Type B pancreatic cell (in vitro differentiated cells): ENCODE results near the gene FBXW5. TPM values are rescaled to one million over a fixed set of nuclear protein-coding genes. Genes with fewer than 3 reads are reported as not detected.

Experiments
- DNase-seq: peaks from one replicate; pipeline ENCODE4 v3.0.0; 2021; ENCODE audit warnings: mixed read lengths; ENCODE audit not compliant: unreplicated experiment; ENCODE audit errors: extremely low spot score
- H3K27ac Mint-ChIP-seq: 2 replicates; pipeline ENCODE4 v1.8.0; 2021; ENCODE audit warnings: mild to moderate bottlenecking, mixed read lengths
- H3K27me3 Mint-ChIP-seq: 2 replicates; pipeline ENCODE4 v1.8.0; 2021; ENCODE audit warnings: mixed read lengths
- H3K36me3 Mint-ChIP-seq: 2 replicates; pipeline ENCODE4 v1.8.0; 2021; ENCODE audit warnings: mixed read lengths
- H3K4me1 Mint-ChIP-seq: one replicate; pipeline ENCODE4 v1.8.0; 2021; ENCODE audit warnings: mixed read lengths; ENCODE audit not compliant: unreplicated experiment
- H3K4me3 Mint-ChIP-seq: 2 replicates; pipeline ENCODE4 v1.8.0; 2021; ENCODE audit warnings: mild to moderate bottlenecking, mixed read lengths
- H3K9me3 Mint-ChIP-seq: 2 replicates; pipeline ENCODE4 v1.8.0; 2021; ENCODE audit warnings: mixed read lengths
- total RNA-seq: library from RNA; stranded (reverse); gene quantifications from 2 replicates; pipeline ENCODE4 v1.2.1, GENCODE V29; 2021; ENCODE audit warnings: low replicate concordance
- TF ChIP-seq, protein P1 (sequence below): fragments of 200-600 bp; sonication (generic); conservative IDR thresholded peaks from 2 replicates; pipeline ENCODE4 v1.5.0; 2021; ENCODE audit warnings: antibody characterized with exemption, mild to moderate bottlenecking

The FBXW5 gene
- total RNA-seq, 1 donor from 2014 or later, result 82.8 TPM

DNA sequence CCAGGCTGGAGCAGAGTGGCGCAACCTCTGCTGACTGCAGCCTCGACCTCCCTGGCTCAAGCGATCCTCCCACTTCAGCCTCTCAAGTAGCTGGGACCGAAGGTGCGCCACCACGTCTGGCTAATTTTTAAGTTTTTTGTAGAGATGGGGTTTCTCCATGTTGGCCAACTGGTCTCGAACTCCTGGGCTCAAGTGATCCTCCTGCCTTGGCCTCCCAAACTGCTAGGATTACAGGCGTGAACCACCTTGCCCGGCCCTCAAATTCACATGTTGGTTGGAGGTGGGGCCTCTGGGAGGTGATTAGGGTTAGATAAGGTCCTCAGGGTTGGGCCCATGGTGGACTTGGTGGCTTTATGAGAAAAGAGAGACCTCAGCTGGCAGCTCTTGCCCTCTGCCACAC is 17.6 kb upstream of the FBXW5 start:
- Mint-ChIP-seq H3K27me3 (no peaks in the 10 kb centered on the region), H3K27ac (no peak overlapping the region), H3K9me3 (no peaks in the 10 kb centered on the region), H3K4me3 (no peak overlapping the region), H3K4me1 (peaks cover 9% of the 10 kb centered on the region), H3K36me3 (no peaks in the 10 kb centered on the region)
- DNase-seq, result no peak
- TF ChIP-seq, protein P1, sequence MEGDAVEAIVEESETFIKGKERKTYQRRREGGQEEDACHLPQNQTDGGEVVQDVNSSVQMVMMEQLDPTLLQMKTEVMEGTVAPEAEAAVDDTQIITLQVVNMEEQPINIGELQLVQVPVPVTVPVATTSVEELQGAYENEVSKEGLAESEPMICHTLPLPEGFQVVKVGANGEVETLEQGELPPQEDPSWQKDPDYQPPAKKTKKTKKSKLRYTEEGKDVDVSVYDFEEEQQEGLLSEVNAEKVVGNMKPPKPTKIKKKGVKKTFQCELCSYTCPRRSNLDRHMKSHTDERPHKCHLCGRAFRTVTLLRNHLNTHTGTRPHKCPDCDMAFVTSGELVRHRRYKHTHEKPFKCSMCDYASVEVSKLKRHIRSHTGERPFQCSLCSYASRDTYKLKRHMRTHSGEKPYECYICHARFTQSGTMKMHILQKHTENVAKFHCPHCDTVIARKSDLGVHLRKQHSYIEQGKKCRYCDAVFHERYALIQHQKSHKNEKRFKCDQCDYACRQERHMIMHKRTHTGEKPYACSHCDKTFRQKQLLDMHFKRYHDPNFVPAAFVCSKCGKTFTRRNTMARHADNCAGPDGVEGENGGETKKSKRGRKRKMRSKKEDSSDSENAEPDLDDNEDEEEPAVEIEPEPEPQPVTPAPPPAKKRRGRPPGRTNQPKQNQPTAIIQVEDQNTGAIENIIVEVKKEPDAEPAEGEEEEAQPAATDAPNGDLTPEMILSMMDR, result no peak

DNA sequence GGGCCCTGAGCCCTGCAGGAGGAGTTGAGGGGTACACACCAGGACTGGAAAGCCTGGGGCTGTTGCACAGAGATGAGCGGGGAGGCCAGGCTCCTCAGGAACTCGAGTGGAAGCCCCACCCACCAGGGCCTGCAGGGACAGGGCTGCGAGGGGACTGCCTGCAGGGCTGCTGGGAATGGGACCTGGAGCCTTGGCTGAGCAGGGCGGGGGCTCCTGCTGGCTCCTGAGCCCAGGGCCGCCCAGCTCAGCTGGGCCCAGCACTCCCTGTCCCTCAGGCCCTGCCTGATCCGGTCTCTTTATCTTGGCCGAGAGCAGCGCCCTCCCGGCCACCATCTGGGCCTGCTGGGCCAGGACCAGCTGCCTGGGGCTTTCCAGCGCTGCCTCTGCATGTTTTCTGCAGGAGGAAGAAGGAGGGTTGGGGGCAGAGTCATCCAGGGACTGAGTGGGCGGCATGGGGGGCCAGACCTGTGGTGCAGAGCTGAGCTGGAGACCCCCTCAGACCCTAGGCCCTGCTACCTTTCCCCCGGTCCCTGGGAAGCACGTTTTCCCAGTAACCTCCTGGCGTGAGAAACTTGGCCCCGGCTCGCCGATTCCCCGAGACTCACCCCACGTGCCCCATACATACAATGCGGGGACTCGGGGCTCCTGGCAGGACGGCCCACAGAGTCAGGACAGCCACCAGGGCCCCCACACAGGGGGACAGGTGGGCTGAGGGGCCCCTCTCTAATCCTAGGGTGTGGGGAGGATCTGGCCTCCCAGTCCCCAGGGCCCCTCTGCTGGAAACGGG is 16.9 kb upstream of the FBXW5 start:
- H3K27ac Mint-ChIP-seq, result no peak overlapping the region
- H3K36me3 Mint-ChIP-seq, result no peaks in the 10 kb centered on the region
- H3K9me3 Mint-ChIP-seq, result no peaks in the 10 kb centered on the region
- H3K27me3 Mint-ChIP-seq, result no peaks in the 10 kb centered on the region
- H3K4me3 Mint-ChIP-seq, result no peak overlapping the region
- peaks cover 9% of the 10 kb centered on the region for H3K4me1 Mint-ChIP-seq
- TF ChIP-seq, protein P1, result no peak
- DNase-seq, result no peak

DNA sequence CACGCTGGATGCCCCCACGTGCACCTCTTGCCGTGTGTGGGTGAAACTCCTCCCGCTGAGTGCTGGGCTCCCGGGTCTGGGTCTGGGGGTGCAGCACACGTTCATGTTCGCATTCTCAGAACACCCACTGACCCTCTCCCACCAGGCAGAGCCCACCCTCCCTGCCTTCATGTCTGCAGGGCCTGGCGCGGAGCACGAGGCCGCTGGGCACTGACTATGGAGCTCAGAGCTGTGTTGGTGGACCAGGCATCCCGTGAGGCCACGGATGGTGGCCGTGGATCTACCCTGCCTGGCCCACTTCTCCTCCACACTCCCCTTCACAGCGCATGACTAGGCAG is 16.4 kb upstream of the FBXW5 start:
- no peaks in the 10 kb centered on the region for H3K9me3 Mint-ChIP-seq
- DNase-seq, result no peak
- H3K4me1 Mint-ChIP-seq, result peaks cover 8% of the 10 kb centered on the region
- H3K27ac Mint-ChIP-seq, result no peak overlapping the region
- H3K27me3 Mint-ChIP-seq, result no peaks in the 10 kb centered on the region
- TF ChIP-seq, protein P1, result no peak
- no peaks in the 10 kb centered on the region for H3K36me3 Mint-ChIP-seq
- H3K4me3 Mint-ChIP-seq, result no peak overlapping the region

DNA sequence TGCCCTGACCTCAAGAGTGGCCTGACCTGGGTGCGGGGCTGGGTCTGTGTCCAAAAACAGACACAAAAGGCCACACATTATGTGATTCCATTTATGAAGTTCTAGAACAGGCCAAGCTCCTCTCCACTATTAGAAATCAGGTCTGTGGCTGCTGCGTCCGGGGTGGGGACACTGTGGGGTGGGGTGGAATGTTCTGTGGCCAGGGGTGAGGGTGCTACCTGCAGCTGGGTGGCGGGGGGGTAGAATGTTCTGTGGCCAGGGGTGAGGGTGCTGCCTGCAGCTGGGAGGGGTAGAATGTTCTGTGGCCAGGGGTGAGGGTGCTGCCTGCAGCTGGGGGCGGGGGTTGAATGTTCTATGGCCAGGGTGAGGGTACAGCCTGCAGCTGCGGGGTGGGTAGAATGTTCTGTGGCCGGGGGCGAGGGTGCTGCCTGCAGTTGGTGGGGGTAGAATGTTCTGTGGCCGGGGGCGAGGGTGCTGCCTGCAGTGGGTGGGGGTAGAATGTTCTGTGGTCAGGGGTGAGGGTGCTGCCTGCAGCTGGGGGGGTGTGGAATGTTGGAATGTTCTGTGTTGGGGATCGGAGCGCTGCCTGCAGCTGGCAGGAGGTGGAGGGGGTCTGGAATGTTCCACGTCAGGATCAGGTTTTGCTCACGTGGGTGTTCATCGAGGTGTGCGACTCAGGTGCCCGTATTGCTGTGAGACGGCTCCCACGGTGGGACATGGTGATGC is 15.8 kb upstream of the FBXW5 start:
- Mint-ChIP-seq H3K36me3 (no peaks in the 10 kb centered on the region), H3K4me1 (peaks cover 5% of the 10 kb centered on the region), H3K9me3 (no peaks in the 10 kb centered on the region), H3K27me3 (no peaks in the 10 kb centered on the region), H3K27ac (no peak overlapping the region), H3K4me3 (no peak overlapping the region)
- no peak for DNase-seq
- TF ChIP-seq, protein P1, result no peak

DNA sequence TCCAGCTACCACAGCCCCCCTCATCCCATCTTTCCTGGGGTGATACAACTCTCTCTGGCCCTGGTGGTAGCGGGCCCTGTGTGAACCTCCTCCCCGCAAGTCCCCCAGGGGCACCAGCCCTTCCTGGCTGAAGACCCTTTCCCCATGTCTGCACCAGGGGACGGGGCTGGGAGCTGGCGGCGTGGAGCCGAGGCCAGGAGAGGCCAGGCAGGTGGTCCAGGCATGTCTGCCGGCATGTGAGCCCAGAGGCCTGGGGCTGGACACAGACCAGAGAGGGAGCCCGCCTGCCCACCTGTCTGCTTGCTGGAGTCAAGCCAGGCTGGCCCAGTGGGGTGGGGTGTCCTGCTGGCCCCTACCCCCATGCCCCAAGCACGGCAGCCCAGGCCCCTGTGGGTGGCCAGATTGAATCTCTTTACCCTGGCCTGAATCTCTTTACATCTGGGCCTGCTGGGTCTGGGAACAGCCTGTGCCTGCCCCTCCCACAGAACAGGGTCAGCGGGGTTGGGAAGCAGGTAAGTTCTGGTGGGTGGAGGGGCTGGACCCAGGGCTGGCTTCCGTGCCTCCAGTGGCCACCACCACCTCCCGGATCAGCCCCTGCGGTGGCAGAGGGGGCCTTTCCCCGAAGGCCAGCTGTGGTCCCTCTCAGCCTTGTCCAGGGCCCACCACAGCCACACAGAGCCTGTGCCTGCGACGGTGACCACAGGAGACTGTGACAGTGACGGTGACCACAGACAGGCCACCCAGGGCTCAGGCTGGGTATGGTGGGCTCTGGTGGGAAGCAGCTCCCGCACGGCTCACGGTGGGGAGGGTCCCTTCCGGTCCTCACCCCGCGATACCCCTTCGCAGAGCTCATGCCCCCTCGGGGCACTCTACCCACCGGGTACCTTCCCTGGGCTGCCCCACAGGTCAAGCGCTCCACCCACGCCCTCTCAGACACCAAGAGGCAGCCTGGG is 14.6 kb upstream of the FBXW5 start:
- no peaks in the 10 kb centered on the region for H3K9me3 Mint-ChIP-seq
- no peaks in the 10 kb centered on the region for H3K27me3 Mint-ChIP-seq
- TF ChIP-seq, protein P1, result no peak
- no peaks in the 10 kb centered on the region for H3K36me3 Mint-ChIP-seq
- no peak overlapping the region for H3K27ac Mint-ChIP-seq
- H3K4me3 Mint-ChIP-seq, result no peak overlapping the region
- no peak for DNase-seq
- no peaks in the 10 kb centered on the region for H3K4me1 Mint-ChIP-seq
